CD4-positive, alpha-beta T cell (primary cell): ENCODE results near the gene LRRC4B. TPM values are rescaled to one million over a fixed set of nuclear protein-coding genes. Genes with fewer than 3 reads are reported as not detected.

Experiments
- ATAC-seq: fragments of 200-7000 bp; cut with Tn5 transposase; one replicate; pipeline ENCODE4 v1.10.0; 2022; ENCODE audit warnings: mild to moderate bottlenecking; ENCODE audit not compliant: poor library complexity
- CTCF ChIA-PET: fragments of 350-600 bp; sonication (Branson Sonifier 250); formaldehyde crosslinking; loops from one replicate; lab custom pipeline; 2021; ENCODE audit warnings: antibody characterized with exemption, inconsistent platforms; lab: Charles Lee
- POLR2A ChIA-PET: fragments of 350-600 bp; sonication (Branson Sonifier 250); formaldehyde crosslinking; loops from one replicate; lab custom pipeline; 2021; ENCODE audit warnings: antibody characterized with exemption, inconsistent platforms; lab: Charles Lee
- DNase-seq, 14 experiments: peaks; one replicate each; pipeline ENCODE4 v3.0.0-alpha.2; 2013 to 2020; ENCODE audit warnings: mixed read lengths in 2 of 14
- H3K27ac ChIP-seq, 2 donors: one replicate each; pipeline versions ENCODE4 v1.5.1 to v1.7.0; 2013; ENCODE audit warnings: low read length in 2 of 2, low read depth in 1 of 2, mild to moderate bottlenecking in 1 of 2
- H3K27me3 ChIP-seq, 2 experiments: 1 replicate in 1 of 2; 2 replicates in 1 of 2; pipeline versions ENCODE4 v1.6.1 to v1.7.0; 2013; ENCODE audit warnings: low read length in 2 of 2, control low read depth in 1 of 2, mild to moderate bottlenecking in 1 of 2, moderate library complexity in 1 of 2; ENCODE audit not compliant: insufficient read depth in 2 of 2, control insufficient read depth in 1 of 2
- H3K36me3 ChIP-seq: one replicate; pipeline ENCODE4 v1.6.1; 2013; ENCODE audit warnings: low read length, control low read depth; ENCODE audit not compliant: insufficient read depth
- H3K4me1 ChIP-seq: one replicate; pipeline ENCODE4 v1.6.1; 2013; ENCODE audit warnings: low read length, control low read depth; ENCODE audit not compliant: insufficient read depth
- H3K4me3 ChIP-seq: one replicate; pipeline ENCODE4 v1.5.1; 2013; ENCODE audit warnings: mild to moderate bottlenecking, low read length, moderate library complexity
- H3K9me3 ChIP-seq, 2 experiments: 1 replicate in 1 of 2; 2 replicates in 1 of 2; pipeline versions ENCODE4 v1.6.1 to v1.7.0; 2013; ENCODE audit warnings: low read length in 2 of 2, mild to moderate bottlenecking in 2 of 2, control low read depth in 1 of 2, moderate library complexity in 1 of 2; ENCODE audit not compliant: control insufficient read depth in 1 of 2, insufficient read depth in 1 of 2
- H3K27ac Mint-ChIP-seq: one replicate; pipeline ENCODE4 v1.8.0; 2020; ENCODE audit warnings: mixed read lengths
- H3K27me3 Mint-ChIP-seq: one replicate; pipeline ENCODE4 v1.8.0; 2021; ENCODE audit warnings: mixed read lengths
- H3K36me3 Mint-ChIP-seq: one replicate; pipeline ENCODE4 v1.8.0; 2021; ENCODE audit warnings: low read depth, mixed read lengths
- H3K4me1 Mint-ChIP-seq: one replicate; pipeline ENCODE4 v1.8.0; 2021; ENCODE audit warnings: low read depth, mixed read lengths
- H3K4me3 Mint-ChIP-seq: one replicate; pipeline ENCODE4 v1.8.0; 2020; ENCODE audit warnings: mild to moderate bottlenecking, mixed read lengths
- H3K9me3 Mint-ChIP-seq: one replicate; pipeline ENCODE4 v1.8.0; 2020; ENCODE audit warnings: mixed read lengths
- CTCF ChIP-seq: fragments of 200-600 bp; IDR thresholded peaks from one replicate; pipeline ENCODE4 v1.8.0; 2022; ENCODE audit warnings: antibody characterized with exemption, mild to moderate bottlenecking
- intact Hi-C, 2 experiments: fragments of 100-400 bp; cut with DNase I in 1 of 2; cut with micrococcal nuclease in 1 of 2; formaldehyde crosslinking; loops; one replicate each; pipeline versions ENCODE4 v1.15.1 to v1.9.0; 2023 to 2025; cut with DNase I, micrococcal nuclease
- total RNA-seq, 174 experiments: library from RNA in 2 of 174; stranded (reverse) in 2 of 174; gene quantifications; one replicate each; pipeline ENCODE4 v1.2.3 and lab custom pipeline; 2021 to 2026

Gene LRRC4B
- total RNA-seq, 2 experiments from 2014 or later: not detected

DNA sequence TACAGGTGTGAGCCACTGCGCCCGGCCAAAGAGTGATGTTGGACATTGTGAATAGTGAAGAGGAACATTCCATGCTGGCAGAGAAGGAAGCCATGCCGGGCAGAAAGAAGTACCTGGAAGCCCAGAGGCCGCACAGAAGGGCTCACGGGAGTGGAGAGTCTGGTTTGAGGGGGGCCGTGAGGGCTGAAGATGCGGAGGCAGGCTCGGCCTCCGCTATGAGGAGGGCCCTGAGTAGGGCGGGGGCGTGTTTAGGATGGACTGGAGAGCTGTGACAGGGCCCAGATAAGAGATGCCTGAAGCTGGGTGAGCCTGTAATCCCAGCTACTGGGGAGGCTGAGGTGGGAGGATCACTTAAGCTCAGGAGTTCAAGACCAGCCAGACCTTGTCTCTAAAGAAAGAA is 58.9 kb downstream of the LRRC4B start:
- POLR2A ChIA-PET: no interaction called here
- H3K27ac ChIP-seq: no peak overlapping the region

DNA sequence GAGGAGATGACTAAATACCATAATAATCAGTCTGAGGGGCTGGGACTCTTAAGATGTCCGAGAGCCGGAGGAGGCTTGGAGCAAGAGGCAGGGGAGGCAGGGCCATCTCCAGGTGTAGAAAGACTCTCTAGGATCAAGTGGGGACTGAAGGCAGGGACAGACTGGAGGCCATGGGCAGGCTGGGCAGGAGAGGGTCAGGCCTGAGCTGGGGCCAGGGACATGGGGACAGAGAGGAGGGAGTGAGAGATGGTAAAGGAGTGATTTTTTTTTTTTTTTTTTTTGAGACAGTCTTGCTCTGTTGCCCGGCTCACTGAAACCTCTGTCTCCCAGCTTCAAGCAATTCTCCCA is 59.4 kb downstream of the LRRC4B start:
- DNase-seq (no peak), ATAC-seq (no peak)
- H3K9me3 ChIP-seq: peaks cover 0 to 8% of the 10 kb centered on the region in 2 experiments
- peaks cover 23% of the 10 kb centered on the region for H3K4me1 ChIP-seq
- H3K9me3 Mint-ChIP-seq: no peaks in the 10 kb centered on the region
- peaks cover 5% of the 10 kb centered on the region for H3K36me3 ChIP-seq
- H3K27me3 Mint-ChIP-seq: peaks cover 5% of the 10 kb centered on the region
- peaks cover 0 to 3% of the 10 kb centered on the region in 2 experiments for H3K27me3 ChIP-seq
- peak overlapping the region; percentile 54 for H3K4me3 Mint-ChIP-seq
- no peak overlapping the region for H3K4me3 ChIP-seq
- no peak overlapping the region for H3K27ac ChIP-seq
- peak overlapping the region; percentile 51 for H3K27ac Mint-ChIP-seq
- H3K36me3 Mint-ChIP-seq: peaks cover 5% of the 10 kb centered on the region
- POLR2A ChIA-PET: no interaction called here
- CTCF ChIA-PET: no interaction called here
- intact Hi-C loops: no loop called here
- peaks cover 15% of the 10 kb centered on the region for H3K4me1 Mint-ChIP-seq
- no peak for TF ChIP-seq CTCF

More for the DNA sequence above, 58.9 kb downstream of the LRRC4B start:
- CTCF ChIA-PET: no interaction called here
- peaks cover 0 to 9% of the 10 kb centered on the region in 2 experiments for H3K9me3 ChIP-seq
- intact Hi-C loops: no loop called here
- TF ChIP-seq CTCF: no peak
- Mint-ChIP-seq H3K27me3 (peaks cover 5% of the 10 kb centered on the region), H3K36me3 (peaks cover 5% of the 10 kb centered on the region), H3K9me3 (no peaks in the 10 kb centered on the region), H3K27ac (peak overlapping the region; percentile 51), H3K4me1 (peaks cover 15% of the 10 kb centered on the region), H3K4me3 (peak overlapping the region; percentile 42)
- no peak overlapping the region for H3K4me3 ChIP-seq
- peaks cover 5% of the 10 kb centered on the region for H3K36me3 ChIP-seq
- ATAC-seq (no peak), DNase-seq (no peak)
- peaks cover 0 to 4% of the 10 kb centered on the region in 2 experiments for H3K27me3 ChIP-seq
- peaks cover 23% of the 10 kb centered on the region for H3K4me1 ChIP-seq

- H3K27me3 Mint-ChIP-seq: peaks cover 5% of the 10 kb centered on the region
- Histone ChIP-seq H3K27ac (no peak overlapping the region), H3K4me1 (peaks cover 23% of the 10 kb centered on the region), H3K4me3 (no peak overlapping the region), H3K27me3 (no peaks in the 10 kb centered on the region), H3K9me3 (peaks cover 0 to 5% of the 10 kb centered on the region in 2 experiments), H3K36me3 (peaks cover 5% of the 10 kb centered on the region)
- no peaks in the 10 kb centered on the region for H3K9me3 Mint-ChIP-seq
- ChIA-PET POLR2A (no interaction called here), CTCF (no interaction called here)
- H3K4me3 Mint-ChIP-seq: no peak overlapping the region
- H3K27ac Mint-ChIP-seq: no peak overlapping the region
- intact Hi-C loops: no loop called here
- ATAC-seq (no peak), DNase-seq (no peak)
- H3K4me1 Mint-ChIP-seq: peaks cover 15% of the 10 kb centered on the region
- TF ChIP-seq CTCF: no peak
- H3K36me3 Mint-ChIP-seq: peaks cover 5% of the 10 kb centered on the region
Measured at GRCh38 chr19:50507376-50507775, 60.9 kb downstream of the LRRC4B start.
